NCI-H748 treated with DMSO at 0.1 percent for 48 hours (cell line): ENCODE data around the gene TBRG4.

Experiments
- DNase-seq: peaks from one replicate; lab custom pipeline; 2025; lab: John Stamatoyannopoulos, UW

TBRG4 gene

GRCh38 chr7:45074528-45075354 is 36.8 kb downstream of the TBRG4 start:
- DNase-seq, result no peak

GRCh38 chr7:45073786-45074527 is 37.5 kb downstream of the TBRG4 start:
- no peak for DNase-seq

GRCh38 chr7:45073031-45073785 is 38.3 kb downstream of the TBRG4 start:
- no peak for DNase-seq

GRCh38 chr7:45072131-45073030 is 39.1 kb downstream of the TBRG4 start:
- no peak for DNase-seq

GRCh38 chr7:45071528-45071927 is 40.0 kb downstream of the TBRG4 start:
- DNase-seq, result no peak

GRCh38 chr7:45070254-45070642 is 41.2 kb downstream of the TBRG4 start:
- no peak for DNase-seq

GRCh38 chr7:45069444-45070253 is 41.8 kb downstream of the TBRG4 start:
- DNase-seq, result no peak

GRCh38 chr7:45068236-45069023 is 43.1 kb downstream of the TBRG4 start:
- no peak for DNase-seq

GRCh38 chr7:45067582-45067981 is 43.9 kb downstream of the TBRG4 start:
- no peak for DNase-seq

GRCh38 chr7:45066409-45066808 is 45.1 kb downstream of the TBRG4 start:
- DNase-seq, result no peak

GRCh38 chr7:45065031-45065995 is 46.2 kb downstream of the TBRG4 start:
- DNase-seq, result no peak

GRCh38 chr7:45064047-45064725 is 47.3 kb downstream of the TBRG4 start:
- no peak for DNase-seq

GRCh38 chr7:45061806-45062425 is 49.6 kb downstream of the TBRG4 start:
- DNase-seq, result no peak

- DNase-seq, result no peak
Observed at GRCh38 chr7:45061352-45061751, 50.1 kb downstream of the TBRG4 start.

- DNase-seq, result no peak
Observed at GRCh38 chr7:45060295-45060694, 51.2 kb downstream of the TBRG4 start.

- no peak for DNase-seq
Observed at GRCh38 chr7:45057878-45058277, 53.6 kb downstream of the TBRG4 start.

- DNase-seq, result no peak
Observed at GRCh38 chr7:45055594-45056219, 55.8 kb downstream of the TBRG4 start.
